OCI-LY1 (cell line): ENCODE measurements around the gene TRIM23.

Experiments used
- EZH2 ChIP-seq: fragments of 200-600 bp; sonication (generic), shearing (Covaris generic); IDR thresholded peaks from 2 replicates; pipeline ENCODE4 v1.8.0; 2017; ENCODE audit warnings: borderline replicate concordance, mixed run types, mild to moderate bottlenecking, antibody characterized with exemption, low read length, moderate library complexity, mixed read lengths
- TF ChIP-seq, protein P1 (sequence below): fragments of 200-600 bp; sonication (generic), shearing (Covaris generic); IDR thresholded peaks from 2 replicates; pipeline ENCODE4 v1.5.1; 2017; ENCODE audit warnings: mild to moderate bottlenecking, antibody characterized with exemption, low read length, moderate library complexity, mixed read lengths

DNA sequence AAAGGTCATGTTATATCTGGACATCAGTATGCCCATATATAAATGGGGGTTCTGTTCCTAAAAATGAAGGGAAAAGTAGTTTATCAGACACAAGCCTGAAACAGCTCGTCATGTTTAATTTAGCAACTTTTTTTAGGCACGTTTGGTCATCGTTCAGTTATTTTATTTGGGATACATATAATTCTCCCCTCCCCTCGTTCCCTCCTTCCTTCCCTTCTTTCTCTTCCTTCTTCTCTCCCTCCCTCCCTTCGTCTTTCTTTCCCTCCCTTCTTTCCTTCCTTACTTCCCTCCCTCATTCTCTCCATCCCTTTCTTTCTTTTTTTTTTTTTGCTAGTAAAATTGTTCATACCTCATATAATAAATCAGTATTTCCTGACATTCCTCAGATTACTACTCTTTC lies 57.6 kb downstream of the TRIM23 start:
- TF ChIP-seq, protein P1, sequence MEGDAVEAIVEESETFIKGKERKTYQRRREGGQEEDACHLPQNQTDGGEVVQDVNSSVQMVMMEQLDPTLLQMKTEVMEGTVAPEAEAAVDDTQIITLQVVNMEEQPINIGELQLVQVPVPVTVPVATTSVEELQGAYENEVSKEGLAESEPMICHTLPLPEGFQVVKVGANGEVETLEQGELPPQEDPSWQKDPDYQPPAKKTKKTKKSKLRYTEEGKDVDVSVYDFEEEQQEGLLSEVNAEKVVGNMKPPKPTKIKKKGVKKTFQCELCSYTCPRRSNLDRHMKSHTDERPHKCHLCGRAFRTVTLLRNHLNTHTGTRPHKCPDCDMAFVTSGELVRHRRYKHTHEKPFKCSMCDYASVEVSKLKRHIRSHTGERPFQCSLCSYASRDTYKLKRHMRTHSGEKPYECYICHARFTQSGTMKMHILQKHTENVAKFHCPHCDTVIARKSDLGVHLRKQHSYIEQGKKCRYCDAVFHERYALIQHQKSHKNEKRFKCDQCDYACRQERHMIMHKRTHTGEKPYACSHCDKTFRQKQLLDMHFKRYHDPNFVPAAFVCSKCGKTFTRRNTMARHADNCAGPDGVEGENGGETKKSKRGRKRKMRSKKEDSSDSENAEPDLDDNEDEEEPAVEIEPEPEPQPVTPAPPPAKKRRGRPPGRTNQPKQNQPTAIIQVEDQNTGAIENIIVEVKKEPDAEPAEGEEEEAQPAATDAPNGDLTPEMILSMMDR = no peak
- no peak for TF ChIP-seq EZH2
